GM21367 (cell line): Measurements from ENCODE around the gene SFMBT1.
A peak's percentile ranks its signal among the peaks of the same experiment; 100 is the strongest.
"Not testable (repeated sequence)": the region's sequence is repeated elsewhere in the genome, so short reads cannot be mapped to it uniquely, and the experiment has no call there.

Experiments used
- ATAC-seq: cut with Tn5 transposase; IDR thresholded peaks from one replicate; pipeline ENCODE4 v1.9.1; 2021; ENCODE audit not compliant: unreplicated experiment

The SFMBT1 gene

DNA sequence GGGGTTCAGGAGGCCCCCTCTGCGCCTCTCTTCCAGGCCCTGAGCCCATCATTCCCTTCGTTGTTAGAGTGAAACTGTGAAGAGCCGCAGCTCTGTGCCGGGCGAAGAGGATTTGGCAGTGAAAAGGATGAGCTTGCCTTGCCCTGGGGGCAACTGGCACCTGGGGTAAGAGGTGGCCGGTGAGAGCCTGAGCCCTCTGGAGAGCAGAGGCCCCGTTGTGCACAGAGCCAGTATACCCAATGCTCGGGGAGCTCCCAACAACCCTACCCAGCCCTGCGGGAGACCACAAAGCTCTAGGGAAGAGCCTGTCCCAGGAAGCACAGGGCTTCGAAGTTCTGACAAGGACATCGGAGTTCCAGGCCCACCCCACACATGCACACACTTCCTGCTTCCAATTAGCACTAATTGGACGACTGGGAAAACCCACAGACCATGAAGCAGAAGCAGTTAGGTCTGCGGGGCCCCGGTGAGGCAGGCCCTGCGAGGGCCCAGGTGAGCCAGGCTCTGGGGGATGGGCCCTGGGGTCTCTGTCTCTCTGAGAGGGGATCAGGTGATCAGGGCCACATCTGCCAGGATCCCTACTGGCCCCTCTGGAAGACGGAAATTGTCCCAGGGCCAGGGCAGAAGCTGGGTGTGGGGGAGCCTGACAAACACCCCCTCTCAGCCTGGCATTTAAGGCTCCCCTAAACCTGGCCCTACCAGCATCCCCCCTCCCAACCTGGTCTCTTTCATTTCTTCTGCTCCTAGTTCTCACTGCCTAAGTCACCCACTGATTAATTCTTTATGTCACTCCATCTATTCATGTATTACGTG is 27.9 kb upstream of the SFMBT1 start:
- no peak for ATAC-seq

GRCh38 chr3:53072653-53073552 is 27.0 kb upstream of the SFMBT1 start:
- ATAC-seq: peak; percentile 79

- no peak for ATAC-seq
These were observed 26.1 kb upstream of the SFMBT1 start for GRCh38 chr3:53071882-53072431.

DNA sequence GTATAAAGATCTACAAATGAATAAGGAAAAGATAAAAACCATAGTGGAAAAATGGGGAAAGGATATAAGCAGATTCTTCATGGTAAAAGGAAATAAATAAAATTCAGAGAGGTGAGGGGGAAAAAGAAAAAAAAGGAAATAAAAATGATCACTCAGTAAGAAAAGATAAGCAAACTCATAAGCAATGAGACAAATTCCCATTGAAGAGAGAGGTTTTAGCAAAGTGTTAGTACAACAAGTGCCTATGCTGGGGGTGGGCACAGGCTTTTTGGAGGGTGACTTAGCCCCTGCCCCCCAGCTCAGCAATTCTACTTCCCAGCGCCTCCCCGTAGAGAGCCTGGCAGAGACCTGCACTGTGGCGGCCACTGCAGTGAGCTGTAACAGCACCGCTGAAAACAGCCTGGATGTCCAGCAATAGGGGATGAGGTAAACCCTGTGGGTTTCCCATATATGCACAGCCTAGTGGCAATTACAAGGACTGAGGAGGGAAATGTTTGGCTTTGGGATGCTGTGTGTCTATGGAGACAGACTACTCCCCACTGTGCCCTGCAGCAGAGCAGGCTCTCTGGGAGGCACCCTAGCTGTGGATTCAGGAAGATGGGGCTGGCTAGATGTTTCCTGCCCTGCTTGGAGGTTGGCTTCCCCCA is 23.7 kb upstream of the SFMBT1 start:
- no peak for ATAC-seq

- ATAC-seq: no peak
These were observed 22.3 kb upstream of the SFMBT1 start for GRCh38 chr3:53068176-53068575.

DNA sequence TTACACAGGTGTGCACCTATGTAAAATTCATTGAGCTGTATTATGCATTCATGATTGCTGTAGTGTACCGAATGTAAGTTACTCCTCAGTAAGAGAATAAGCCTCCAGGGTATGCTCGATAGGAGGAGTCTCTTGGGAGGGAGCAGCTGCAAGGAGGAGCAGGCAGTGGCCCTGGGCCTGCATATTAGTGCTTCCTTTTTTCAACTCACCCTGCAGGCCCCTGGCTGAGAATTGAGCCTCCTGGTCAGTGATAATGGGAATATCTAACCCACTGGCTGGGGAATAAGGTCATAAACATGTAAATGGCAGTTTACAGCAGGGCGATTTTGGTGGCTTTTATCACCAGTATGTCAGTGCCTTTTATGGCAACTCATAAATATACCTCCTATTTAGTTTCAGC is 21.7 kb upstream of the SFMBT1 start:
- no peak for ATAC-seq

GRCh38 chr3:53065841-53066480 is 20.1 kb upstream of the SFMBT1 start:
- ATAC-seq: no peak

DNA sequence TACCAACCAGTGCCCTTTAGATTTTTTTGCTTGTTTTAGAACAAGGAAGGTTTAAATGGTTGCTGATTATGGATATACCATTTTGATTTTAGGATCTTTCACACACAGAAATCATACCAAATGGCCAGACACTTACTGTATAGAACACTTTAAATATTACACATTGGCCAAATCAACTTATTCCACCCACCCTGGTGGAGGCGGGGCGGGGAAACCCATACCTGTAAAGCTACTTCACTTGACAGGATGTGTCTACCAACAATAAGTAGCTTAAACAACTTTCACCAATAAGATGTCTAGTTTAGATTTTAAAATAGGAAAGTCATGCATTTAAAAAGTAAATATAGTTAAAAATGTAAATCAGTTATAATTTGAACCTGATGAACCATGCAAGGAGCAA is 17.0 kb upstream of the SFMBT1 start:
- no peak for ATAC-seq

GRCh38 chr3:53056442-53056841 is 10.6 kb upstream of the SFMBT1 start:
- ATAC-seq: no peak

GRCh38 chr3:53054233-53054632 is 8.4 kb upstream of the SFMBT1 start:
- not testable (repeated sequence) for ATAC-seq

DNA sequence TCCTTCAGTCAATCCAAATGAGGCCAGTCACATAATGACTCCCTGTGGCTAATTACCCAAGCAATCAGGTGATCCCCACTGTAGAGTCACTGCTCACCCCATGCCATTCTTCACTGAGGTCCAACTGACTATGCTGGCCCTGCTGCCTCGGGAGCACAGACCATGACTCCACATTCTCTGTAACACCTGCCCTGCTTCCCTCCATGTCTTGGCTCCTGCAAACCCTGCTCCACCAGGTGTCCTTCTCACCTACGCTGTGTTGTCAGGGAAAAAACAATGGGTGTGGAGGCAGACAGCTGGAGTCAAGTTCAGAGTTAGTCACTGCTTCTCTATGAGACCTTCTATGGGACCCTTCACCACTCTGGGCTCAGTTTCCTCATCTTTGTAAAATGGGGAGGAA is 6.1 kb upstream of the SFMBT1 start:
- ATAC-seq: no peak

DNA sequence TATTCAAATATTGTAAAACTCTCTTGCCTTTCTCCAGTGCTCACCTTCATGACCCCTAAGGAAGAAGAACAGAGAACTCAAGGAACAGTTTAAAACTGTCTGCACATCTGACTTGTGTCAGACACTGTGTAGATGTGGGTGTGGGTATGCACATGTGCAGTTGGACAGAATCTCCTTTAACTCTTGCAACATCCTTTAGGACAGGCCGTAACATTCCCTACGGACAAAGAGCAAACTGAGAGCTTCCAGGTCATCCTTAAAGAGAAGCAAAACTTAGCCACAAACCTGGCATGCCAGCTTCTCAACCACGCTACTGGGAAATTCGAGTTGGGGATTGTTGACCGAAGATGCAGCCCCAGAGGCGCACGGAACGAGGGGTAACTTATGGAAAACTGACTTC is 4.1 kb upstream of the SFMBT1 start:
- ATAC-seq: no peak

DNA sequence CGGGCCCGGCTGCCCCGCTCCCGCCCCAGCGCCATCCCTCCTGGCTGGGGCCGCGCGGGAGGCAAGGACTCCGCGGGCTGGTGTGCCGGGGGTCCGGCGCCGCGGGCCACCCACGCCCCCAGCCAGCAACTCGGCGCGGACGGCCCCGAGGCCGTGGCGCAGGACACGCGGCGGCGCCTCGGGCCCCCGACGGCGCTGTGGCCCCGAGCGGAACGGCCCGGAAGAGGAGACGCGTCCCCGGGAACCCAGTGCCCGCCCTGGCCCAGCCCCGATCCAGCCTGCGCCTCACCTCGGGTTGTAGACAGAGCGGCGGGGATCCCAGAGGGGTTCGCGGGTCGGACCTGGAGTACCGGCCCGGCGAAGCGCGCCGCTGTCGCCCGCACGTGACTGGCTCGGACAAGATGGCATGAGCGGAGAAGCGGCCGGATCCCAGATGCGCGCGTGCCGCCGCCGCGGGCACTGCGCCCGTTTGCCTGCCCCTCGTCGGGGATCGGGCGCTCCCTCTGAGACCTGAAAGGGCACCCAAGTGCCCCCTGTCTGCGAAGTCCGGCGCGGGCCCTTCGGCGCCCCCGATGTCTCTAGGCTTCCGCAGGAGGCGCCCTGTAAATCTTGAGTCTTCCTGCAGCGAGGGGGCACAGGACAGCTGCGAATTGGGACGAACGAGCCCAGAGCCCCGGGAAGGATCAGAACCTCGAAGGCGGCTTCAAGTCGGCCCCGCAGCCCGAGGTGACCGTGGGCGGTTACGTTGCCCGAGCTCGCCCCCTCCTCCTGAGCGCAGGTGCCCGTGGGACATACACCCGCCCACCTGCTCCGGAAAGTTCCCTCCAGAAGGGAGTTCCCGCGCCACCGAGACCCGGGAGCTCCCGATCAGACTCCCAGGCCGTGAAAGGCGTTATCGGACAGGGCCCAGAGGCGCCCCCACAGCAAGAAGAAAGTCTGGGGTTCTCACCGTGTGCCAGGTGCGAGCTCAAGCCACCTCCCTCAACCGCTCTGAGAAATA is 598 bp upstream of the SFMBT1 start:
- ATAC-seq: peak; percentile 40

- peak; percentile 33 for ATAC-seq
These were observed 959 bp downstream of the SFMBT1 start for GRCh38 chr3:53044711-53045517.

DNA sequence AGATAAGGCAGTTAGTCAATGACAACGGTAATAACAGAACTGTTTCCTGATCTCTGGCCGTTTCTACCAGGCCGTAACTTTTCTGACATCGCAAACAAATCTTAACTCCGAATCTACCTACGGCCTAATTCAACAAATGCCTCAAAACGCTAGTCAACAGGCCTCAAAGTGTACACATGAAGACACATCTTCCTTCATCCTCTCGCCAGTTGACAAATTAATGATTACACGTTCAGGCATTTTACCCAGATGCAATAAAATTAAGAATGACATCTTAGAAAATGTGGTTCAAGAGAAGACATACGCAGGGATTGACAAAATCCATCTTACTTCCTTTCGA is 1.5 kb downstream of the SFMBT1 start:
- no peak for ATAC-seq

DNA sequence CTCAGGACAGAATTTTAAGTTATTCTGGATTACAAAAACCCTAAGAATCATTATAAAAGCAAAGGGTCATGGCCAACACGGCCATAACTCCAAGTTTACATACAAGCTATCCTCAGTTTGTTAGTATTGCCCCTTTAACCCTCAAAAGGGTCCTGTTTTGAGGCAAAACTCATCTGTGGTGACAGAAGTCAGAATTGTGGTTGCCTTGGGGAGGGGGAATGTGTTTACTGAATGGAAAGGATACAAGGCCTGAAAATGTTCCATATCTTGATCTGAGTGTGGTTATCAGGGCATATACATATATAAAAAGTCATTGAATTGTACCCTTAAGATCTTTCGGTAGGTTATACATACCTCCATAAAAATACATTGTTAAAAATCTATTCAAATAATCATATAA is 2.1 kb downstream of the SFMBT1 start:
- no peak for ATAC-seq

DNA sequence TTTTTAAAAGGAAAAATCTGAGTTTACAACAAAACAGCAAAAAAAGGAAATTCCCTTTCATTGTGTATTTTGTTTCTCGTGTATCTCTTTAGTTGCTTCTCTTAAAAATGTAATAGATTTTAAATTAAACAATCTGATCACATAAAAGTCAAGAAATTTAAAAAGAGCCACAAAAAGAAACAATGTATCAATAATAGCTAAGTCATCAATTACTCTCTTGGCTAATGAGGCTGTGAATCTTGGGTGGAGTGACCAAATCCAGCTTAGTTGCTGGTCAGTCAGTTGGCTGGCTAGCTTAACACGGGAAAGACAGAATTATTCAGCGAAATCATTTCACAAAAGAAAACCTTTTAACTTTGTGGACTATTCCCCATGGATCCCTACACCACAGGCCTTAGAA is 3.2 kb downstream of the SFMBT1 start:
- no peak for ATAC-seq

- no peak for ATAC-seq
These were observed 5.5 kb downstream of the SFMBT1 start for GRCh38 chr3:53040351-53040820.

GRCh38 chr3:53039376-53039752 is 6.5 kb downstream of the SFMBT1 start:
- ATAC-seq: no peak
